HepG2 (cell line): ENCODE results near the gene MEGF6. TPM values are rescaled to one million over a fixed set of nuclear protein-coding genes. Genes with fewer than 3 reads are reported as not detected.

Experiments used
- ATAC-seq: fragments of 200-7000 bp; cut with Tn5 transposase; 3 replicates; pipeline ENCODE4 v1.9.1; 2020; ENCODE audit warnings: mild to moderate bottlenecking, moderate library complexity
- BruUV-seq: library from RNA; stranded (reverse); fragments of 400-500 nt; replicated peaks from 2 replicates; lab custom pipeline; 2021; lab: Mats Ljungman, UMichigan
- CTCF ChIA-PET: fragments of 300-600 bp; formaldehyde crosslinking; extraction: SDS; loops from one replicate; lab custom pipeline; 2021; ENCODE audit warnings: low total read pairs, inconsistent platforms, low intra/inter-chr PET ratio; lab: Yijun Ruan, JAX
- POLR2A ChIA-PET: fragments of 350-600 bp; sonication (Branson Sonifier 250); formaldehyde crosslinking; loops from one replicate; lab custom pipeline; 2020; ENCODE audit warnings: antibody characterized with exemption, inconsistent platforms; lab: Yijun Ruan, JAX
- DNase-seq: peaks from one replicate; pipeline ENCODE4 v3.0.0-alpha.2; 2015; ENCODE audit warnings: low spot score
- FAIRE-seq: peaks from 3 replicates; lab custom pipeline; 2011; peaks lifted over from hg19 to GRCh38; lab: Jason Lieb, UNC
- H2AFZ ChIP-seq: one replicate; pipeline ENCODE4 v1.6.1; 2011; ENCODE audit warnings: low read length, inconsistent platforms
- H3K27ac ChIP-seq: fragments of 300-600 bp; 3 replicates; pipeline ENCODE4 v1.8.0; 2011; ENCODE audit warnings: mixed run types, mild to moderate bottlenecking, mixed read lengths, low read length, inconsistent platforms; ENCODE audit not compliant: insufficient read depth; ENCODE audit errors: extremely low read length
- H3K27me3 ChIP-seq, 2 experiments: fragments of 200-600 bp in 1 of 2; 2 replicates in 1 of 2; 3 replicates in 1 of 2; pipeline versions ENCODE4 v1.6.0 to v1.8.0; 2011; ENCODE audit warnings: low read length in 2 of 2, mild to moderate bottlenecking in 2 of 2, moderate library complexity in 2 of 2, inconsistent platforms in 1 of 2; ENCODE audit not compliant: insufficient read depth in 2 of 2, control insufficient read depth in 1 of 2
- H3K36me3 ChIP-seq, 2 experiments: fragments of 200-600 bp in 1 of 2; replicated peaks in 1 of 2; 2 replicates in 1 of 2; 3 replicates in 1 of 2; pipeline versions ENCODE4 v1.5.1 to v1.8.0; 2011; ENCODE audit warnings: low read length in 2 of 2, inconsistent platforms in 1 of 2; ENCODE audit not compliant: insufficient read depth in 2 of 2, control insufficient read depth in 1 of 2
- H3K4me1 ChIP-seq: 2 replicates; pipeline ENCODE4 v1.5.1; 2012; ENCODE audit warnings: low read length, inconsistent platforms; ENCODE audit not compliant: insufficient read depth
- H3K4me2 ChIP-seq: 2 replicates; pipeline ENCODE4 v1.6.0; 2011; ENCODE audit warnings: low read depth, low read length, inconsistent platforms
- H3K4me3 ChIP-seq, 3 experiments: fragments of 200-600 bp in 1 of 3; sonication (generic), shearing (Covaris generic) in 1 of 3; replicated peaks in 1 of 3; 2 replicates each; pipeline ENCODE4 v1.5.1; 2011 to 2016; ENCODE audit warnings: low read length in 3 of 3, inconsistent platforms in 2 of 3, low read depth in 2 of 3, mild to moderate bottlenecking in 2 of 3, control low read depth in 1 of 3, mixed read lengths in 1 of 3; ENCODE audit not compliant: insufficient read depth in 1 of 3
- H3K79me2 ChIP-seq: one replicate; pipeline ENCODE4 v1.6.1; 2011; ENCODE audit warnings: low read length, inconsistent platforms; ENCODE audit not compliant: insufficient read depth
- H3K9ac ChIP-seq: 2 replicates; pipeline ENCODE4 v1.6.0; 2011; ENCODE audit warnings: mild to moderate bottlenecking, low read depth, low read length, inconsistent platforms; ENCODE audit not compliant: insufficient read depth
- H3K9me3 ChIP-seq: 2 replicates; pipeline ENCODE4 v1.5.1; 2012; ENCODE audit warnings: mild to moderate bottlenecking, low read length
- H4K20me1 ChIP-seq: 2 replicates; pipeline ENCODE4 v1.6.0; 2011; ENCODE audit warnings: inconsistent platforms, mild to moderate bottlenecking, low read length, moderate library complexity; ENCODE audit not compliant: insufficient read depth
- AGO2 ChIP-seq: fragments of 200-400 bp; formaldehyde crosslinking; optimal IDR thresholded peaks from 2 replicates; pipeline ENCODE3; 2017; ENCODE audit warnings: mild to moderate bottlenecking, low read depth, low read length, moderate library complexity
- SKIL ChIP-seq: sonication (generic); formaldehyde crosslinking; IDR thresholded peaks from 2 replicates; pipeline ENCODE4 v1.8.0; 2022; ENCODE audit warnings: missing genetic modification reagents, mild to moderate bottlenecking, moderate library complexity, borderline replicate concordance
- ZMAT3 ChIP-seq: sonication (generic); formaldehyde crosslinking; conservative IDR thresholded peaks from 2 replicates; pipeline ENCODE4 v1.7.0; 2021; ENCODE audit warnings: missing genetic modification reagents
- ZNF687 ChIP-seq: sonication (generic); formaldehyde crosslinking; IDR thresholded peaks from 2 replicates; pipeline ENCODE4 v1.5.1; 2020; ENCODE audit warnings: mild to moderate bottlenecking, missing genetic modification reagents, moderate library complexity
- WGBS: methylation state at CpG from one replicate; pipeline ENCODE4 v1.1.6; 2017; ENCODE audit warnings: low lambda C conversion rate; 5-methylcytosine and 5-hydroxymethylcytosine counted together
- in situ Hi-C: cut with HindIII; loops from 2 replicates; pipeline ENCODE4 v1.10.0; 2017; ENCODE audit warnings: low pct_unique_long_range_greater_than_20kb; ENCODE audit not compliant: extremely low pct_ligation_motif_present
- intact Hi-C: fragments of 100-400 bp; cut with micrococcal nuclease; formaldehyde crosslinking; loops from one replicate; pipeline ENCODE4 v1.10.0; 2022; ENCODE audit not compliant: unreplicated experiment
- polyA plus RNA-seq, 8 experiments: library from polyadenylated mRNA; depleted of rRNA in 3 of 8; stranded (reverse) in 7 of 8; unstranded in 1 of 8; fragments of >200 nt; fragmentation: Illumina TruSeq in 4 of 8; extraction: Trizol in 4 of 8; gene quantifications; 2 replicates each; pipeline versions ENCODE4 v1.2.1 to v1.2.3, GENCODE V29; 2011 to 2016; ENCODE audit warnings: low read depth in 4 of 8, missing spikeins in 1 of 8, mixed read lengths in 1 of 8; ENCODE audit not compliant: insufficient read depth in 1 of 8
- total RNA-seq, 5 experiments: library from RNA; depleted of rRNA; stranded (reverse); fragments of >200 nt; fragmentation: Illumina TruSeq; extraction: Trizol; gene quantifications; 2 replicates each; pipeline ENCODE4 v1.2.3, GENCODE V29; 2016; ENCODE audit warnings: low read depth in 1 of 5

Gene MEGF6
- total and polyA plus RNA-seq, 2 of the 13 experiments (the other 11 are each of a cell fraction or from before 2014, with no cell fraction given), result 1.9 TPM

- in situ Hi-C loops, result no loop called here
- CTCF ChIA-PET, result no interaction called here
- WGBS, result 67% methylated on average over 14 of the region's 27 CpGs
Observed at GRCh38 chr1:3553166-3553939, 58.0 kb downstream of the MEGF6 start.

More at GRCh38 chr1:3553166-3553939, 58.0 kb downstream of the MEGF6 start:
- H3K36me3 ChIP-seq, result no peaks in the 10 kb centered on the region
- no TSS peak for BruUV-seq
- POLR2A ChIA-PET, result no interaction called here
- H3K27ac ChIP-seq, result no peak overlapping the region
- H3K9me3 ChIP-seq, result no peaks in the 10 kb centered on the region
- no peak overlapping the region for H2AFZ ChIP-seq
- H3K4me2 ChIP-seq, result no peak overlapping the region
- H3K4me1 ChIP-seq, result no peaks in the 10 kb centered on the region
- no peak for DNase-seq
- TF ChIP-seq SKIL (CRISPR knock-in tag) (no peak), AGO2 (peak; percentile 53), ZNF687 (0 out of 2 replicates have a peak, but pooled peaks have one; percentile 11), ZMAT3 (CRISPR knock-in tag) (no peak)
- intact Hi-C loops, result no loop called here
- no peak overlapping the region for H3K4me3 ChIP-seq
- peaks cover 5 to 65% of the 10 kb centered on the region in 2 experiments; a peak in 4 of 5 replicates for H3K27me3 ChIP-seq
- no peak overlapping the region for H3K9ac ChIP-seq
- ATAC-seq, result no peak
- H3K79me2 ChIP-seq, result no peaks in the 10 kb centered on the region
- peaks cover 10% of the 10 kb centered on the region; the same call in 1 of the 2 replicates for H4K20me1 ChIP-seq
- FAIRE-seq, result no peak
